Liver (tissue), 9 donors: ENCODE measurements around the gene CTSC. TPM values are rescaled to one million over a fixed set of nuclear protein-coding genes. Genes with fewer than 3 reads are reported as not detected.

ENCODE experiments used
- DNase-seq: peaks from one replicate; pipeline ENCODE4 v3.0.0-alpha.2; 2017; ENCODE audit warnings: low spot score
- H3K27ac ChIP-seq, 2 donors: one replicate each; pipeline ENCODE4 v1.7.0; 2013; ENCODE audit warnings: inconsistent platforms in 2 of 2, low read length in 2 of 2, control low read depth in 1 of 2, low read depth in 1 of 2, mild to moderate bottlenecking in 1 of 2
- H3K27me3 ChIP-seq, 4 donors: one replicate each; pipeline versions ENCODE4 v1.6.1 to v1.7.0; 2013; ENCODE audit warnings: low read length in 3 of 4, inconsistent platforms in 1 of 4, mild to moderate bottlenecking in 1 of 4, moderate library complexity in 1 of 4; ENCODE audit not compliant: control insufficient read depth in 4 of 4, insufficient read depth in 4 of 4
- H3K36me3 ChIP-seq, 4 donors: one replicate each; pipeline versions ENCODE4 v1.6.1 to v1.7.0; 2013; ENCODE audit warnings: low read length in 3 of 4, mild to moderate bottlenecking in 3 of 4, low read depth in 1 of 4, moderate library complexity in 1 of 4; ENCODE audit not compliant: control insufficient read depth in 4 of 4, insufficient read depth in 3 of 4
- H3K4me1 ChIP-seq, 4 donors: one replicate each; pipeline versions ENCODE4 v1.6.1 to v1.7.0; 2013; ENCODE audit warnings: low read length in 3 of 4, mild to moderate bottlenecking in 3 of 4, moderate library complexity in 1 of 4; ENCODE audit not compliant: control insufficient read depth in 4 of 4, insufficient read depth in 4 of 4
- H3K4me3 ChIP-seq, 3 donors: one replicate each; pipeline versions ENCODE4 v1.6.1 to v1.7.0; 2013; ENCODE audit warnings: low read length in 3 of 3, control low read depth in 1 of 3, low read depth in 1 of 3, mild to moderate bottlenecking in 1 of 3
- H3K9ac ChIP-seq, 2 donors: one replicate each; pipeline ENCODE4 v1.7.0; 2013; ENCODE audit warnings: low read length in 2 of 2, mild to moderate bottlenecking in 2 of 2, moderate library complexity in 2 of 2, control low read depth in 1 of 2, low read depth in 1 of 2
- H3K9me3 ChIP-seq, 4 donors: one replicate each; pipeline versions ENCODE4 v1.6.1 to v1.7.0; 2013; ENCODE audit warnings: low read length in 3 of 4; ENCODE audit not compliant: control insufficient read depth in 4 of 4
- EGR1 ChIP-seq, 2 donors: IDR thresholded peaks; 2 replicates each; pipeline ENCODE4 v1.6.1; 2016 to 2018; ENCODE audit warnings: antibody characterized with exemption in 2 of 2, low read depth in 2 of 2
- FOXA1 ChIP-seq: IDR thresholded peaks from 2 replicates; pipeline ENCODE4 v1.6.1; 2016; ENCODE audit warnings: antibody characterized with exemption
- FOXA2 ChIP-seq: IDR thresholded peaks from 2 replicates; pipeline ENCODE4 v1.6.1; 2016; ENCODE audit warnings: antibody characterized with exemption
- GABPA ChIP-seq, 2 donors: IDR thresholded peaks in 1 of 2; conservative IDR thresholded peaks in 1 of 2; 2 replicates each; pipeline ENCODE4 v1.6.1; 2016; ENCODE audit warnings: antibody characterized with exemption in 2 of 2, mild to moderate bottlenecking in 1 of 2, moderate library complexity in 1 of 2
- HNF4A ChIP-seq, 2 donors: conservative IDR thresholded peaks; 2 replicates each; pipeline ENCODE4 v1.6.1; 2016; ENCODE audit warnings: antibody characterized with exemption in 2 of 2, mild to moderate bottlenecking in 2 of 2
- HNF4G ChIP-seq: IDR thresholded peaks from 2 replicates; pipeline ENCODE4 v1.6.1; 2016; ENCODE audit warnings: antibody characterized with exemption
- JUND ChIP-seq, 2 donors: IDR thresholded peaks; 2 replicates each; pipeline ENCODE4 v1.6.1; 2016; ENCODE audit warnings: antibody characterized with exemption in 2 of 2
- RAD21 ChIP-seq, 2 donors: IDR thresholded peaks; 2 replicates each; pipeline ENCODE4 v1.6.1; 2016; ENCODE audit warnings: antibody characterized with exemption in 2 of 2, mild to moderate bottlenecking in 2 of 2
- RXRA ChIP-seq, 2 donors: IDR thresholded peaks; 2 replicates each; pipeline ENCODE4 v1.6.1; 2017 to 2018; ENCODE audit warnings: antibody characterized with exemption in 2 of 2, mild to moderate bottlenecking in 1 of 2
- SP1 ChIP-seq: IDR thresholded peaks from 2 replicates; pipeline ENCODE4 v1.6.1; 2018; ENCODE audit warnings: antibody characterized with exemption, mild to moderate bottlenecking
- TAF1 ChIP-seq: conservative IDR thresholded peaks from 2 replicates; pipeline ENCODE4 v1.6.1; 2016; ENCODE audit warnings: antibody characterized with exemption, mild to moderate bottlenecking
- YY1 ChIP-seq: IDR thresholded peaks from 2 replicates; pipeline ENCODE4 v1.6.1; 2016; ENCODE audit warnings: antibody characterized with exemption, mild to moderate bottlenecking
- WGBS: extraction: QIAGEN DNeasy Blood & Tissue Kit; methylation state at CpG from one replicate; pipeline ENCODE4 v1.1.7; 2013; 5-methylcytosine and 5-hydroxymethylcytosine counted together
- polyA plus RNA-seq, 2 donors: library from polyadenylated mRNA; stranded (reverse) in 1 of 2; unstranded in 1 of 2; fragments of 200-250 nt in 1 of 2; fragments of >200 nt in 1 of 2; fragmentation: Nextera tagmentation in 1 of 2; extraction: Ambion mirVana in 1 of 2; gene quantifications; one replicate each; pipeline versions ENCODE4 v1.2.1 to v1.2.3, GENCODE V29; 2013 to 2015
- total RNA-seq, 2 donors: library from RNA; depleted of rRNA; stranded (reverse); fragments of >200 nt; gene quantifications; one replicate each; pipeline ENCODE4 v1.2.3, GENCODE V29; 2014
- TF ChIP-seq, protein P1 (sequence below): IDR thresholded peaks from 2 replicates; pipeline ENCODE4 v1.6.1; 2016; ENCODE audit warnings: antibody characterized with exemption, mild to moderate bottlenecking
- TF ChIP-seq, protein P2 (sequence below): IDR thresholded peaks from 2 replicates; pipeline ENCODE4 v1.6.1; 2016; ENCODE audit warnings: antibody characterized with exemption
- TF ChIP-seq, protein P3 (sequence below): IDR thresholded peaks from 2 replicates; pipeline ENCODE4 v1.6.1; 2016; ENCODE audit warnings: antibody characterized with exemption
- TF ChIP-seq, protein P4 (sequence below): fragments of 150-350 bp; IDR thresholded peaks from 2 replicates; pipeline ENCODE4 v1.5.1; 2017; ENCODE audit warnings: improper control_type of control experiment, low read depth, low read length; ENCODE audit not compliant: missing input control
- donor health status: healthy.
- donor health status: healthy.
- donor health status: healthy.
- donor health status: healthy.
- donor health status: healthy.

Gene CTSC
- total and polyA plus RNA-seq, 4 donors, result 22.4 to 68.7 (median 31.3) TPM

DNA sequence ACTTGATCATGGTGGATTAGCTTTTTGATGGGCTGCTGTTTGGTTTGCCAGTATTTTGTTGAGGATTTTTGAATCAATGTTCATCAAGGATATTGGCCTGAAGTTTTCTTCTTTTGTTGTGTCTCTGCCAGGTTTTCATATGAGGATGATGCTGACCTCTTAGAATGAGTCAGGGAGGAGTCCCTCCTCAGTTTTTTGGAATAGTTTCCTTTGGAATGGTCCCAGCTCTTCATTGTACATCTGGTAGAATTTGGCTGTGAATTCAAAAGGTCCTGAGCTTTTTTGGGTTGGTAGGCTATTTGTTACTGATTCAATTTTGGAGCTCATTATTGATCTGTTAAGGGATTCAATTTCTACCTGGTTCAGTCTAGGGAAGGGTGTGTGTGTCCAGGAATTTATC is 78.1 kb downstream of the CTSC start:
- Histone ChIP-seq H3K4me1 (no peaks in the 10 kb centered on the region), H3K27ac (no peak overlapping the region), H3K9me3 (peaks cover 0 to 10% (median 3%) of the 10 kb centered on the region in 4 donors), H3K27me3 (no peaks in the 10 kb centered on the region), H3K4me3 (no peak overlapping the region), H3K36me3 (no peaks in the 10 kb centered on the region), H3K9ac (no peak overlapping the region)
- no peak for DNase-seq
- TF ChIP-seq, protein P1, sequence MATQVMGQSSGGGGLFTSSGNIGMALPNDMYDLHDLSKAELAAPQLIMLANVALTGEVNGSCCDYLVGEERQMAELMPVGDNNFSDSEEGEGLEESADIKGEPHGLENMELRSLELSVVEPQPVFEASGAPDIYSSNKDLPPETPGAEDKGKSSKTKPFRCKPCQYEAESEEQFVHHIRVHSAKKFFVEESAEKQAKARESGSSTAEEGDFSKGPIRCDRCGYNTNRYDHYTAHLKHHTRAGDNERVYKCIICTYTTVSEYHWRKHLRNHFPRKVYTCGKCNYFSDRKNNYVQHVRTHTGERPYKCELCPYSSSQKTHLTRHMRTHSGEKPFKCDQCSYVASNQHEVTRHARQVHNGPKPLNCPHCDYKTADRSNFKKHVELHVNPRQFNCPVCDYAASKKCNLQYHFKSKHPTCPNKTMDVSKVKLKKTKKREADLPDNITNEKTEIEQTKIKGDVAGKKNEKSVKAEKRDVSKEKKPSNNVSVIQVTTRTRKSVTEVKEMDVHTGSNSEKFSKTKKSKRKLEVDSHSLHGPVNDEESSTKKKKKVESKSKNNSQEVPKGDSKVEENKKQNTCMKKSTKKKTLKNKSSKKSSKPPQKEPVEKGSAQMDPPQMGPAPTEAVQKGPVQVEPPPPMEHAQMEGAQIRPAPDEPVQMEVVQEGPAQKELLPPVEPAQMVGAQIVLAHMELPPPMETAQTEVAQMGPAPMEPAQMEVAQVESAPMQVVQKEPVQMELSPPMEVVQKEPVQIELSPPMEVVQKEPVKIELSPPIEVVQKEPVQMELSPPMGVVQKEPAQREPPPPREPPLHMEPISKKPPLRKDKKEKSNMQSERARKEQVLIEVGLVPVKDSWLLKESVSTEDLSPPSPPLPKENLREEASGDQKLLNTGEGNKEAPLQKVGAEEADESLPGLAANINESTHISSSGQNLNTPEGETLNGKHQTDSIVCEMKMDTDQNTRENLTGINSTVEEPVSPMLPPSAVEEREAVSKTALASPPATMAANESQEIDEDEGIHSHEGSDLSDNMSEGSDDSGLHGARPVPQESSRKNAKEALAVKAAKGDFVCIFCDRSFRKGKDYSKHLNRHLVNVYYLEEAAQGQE, result no peak
- no peak for TF ChIP-seq GABPA (IDR thresholded peaks at IDR 0.05 in 1 of 2, conservative IDR thresholded peaks at IDR 0.05 in 1 of 2)
- TF ChIP-seq, protein P2, sequence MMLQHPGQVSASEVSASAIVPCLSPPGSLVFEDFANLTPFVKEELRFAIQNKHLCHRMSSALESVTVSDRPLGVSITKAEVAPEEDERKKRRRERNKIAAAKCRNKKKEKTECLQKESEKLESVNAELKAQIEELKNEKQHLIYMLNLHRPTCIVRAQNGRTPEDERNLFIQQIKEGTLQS, result no peak
- no peak for TF ChIP-seq JUND (IDR thresholded peaks at IDR 0.05)
- TF ChIP-seq SP1, result no peak
- no peak for TF ChIP-seq RAD21 (IDR thresholded peaks at IDR 0.05)
- no peak for TF ChIP-seq EGR1 (IDR thresholded peaks at IDR 0.05; ENCODE audit: low read depth in 2 of 2)
- no peak for TF ChIP-seq YY1
- no peak for TF ChIP-seq HNF4A (conservative IDR thresholded peaks at IDR 0.05)

DNA sequence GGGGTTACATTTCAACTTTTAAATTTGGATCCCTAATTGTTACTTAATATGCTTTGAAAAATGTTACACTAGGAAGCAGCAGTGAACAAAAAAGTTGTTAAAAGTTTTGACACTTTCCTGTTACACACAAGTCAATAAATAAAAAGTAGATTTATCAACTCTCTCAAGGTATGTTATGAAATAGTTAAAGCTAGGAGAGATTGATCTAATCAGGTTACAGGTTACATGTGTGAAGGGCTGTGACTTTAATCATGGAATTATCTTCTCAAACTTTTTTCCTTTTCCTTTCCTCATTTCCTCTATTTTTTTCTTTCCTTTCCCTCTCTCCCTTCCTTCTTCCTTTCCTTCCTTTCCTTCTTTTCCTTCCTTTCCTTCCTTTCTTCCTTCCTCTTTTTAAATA is 85.3 kb downstream of the CTSC start:
- TF ChIP-seq, protein P3, sequence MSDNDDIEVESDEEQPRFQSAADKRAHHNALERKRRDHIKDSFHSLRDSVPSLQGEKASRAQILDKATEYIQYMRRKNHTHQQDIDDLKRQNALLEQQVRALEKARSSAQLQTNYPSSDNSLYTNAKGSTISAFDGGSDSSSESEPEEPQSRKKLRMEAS, result no peak
- no peak for TF ChIP-seq TAF1
- no peaks in the 10 kb centered on the region for H3K27me3 ChIP-seq
- no peak overlapping the region for H3K27ac ChIP-seq
- no peak overlapping the region for H3K9ac ChIP-seq
- DNase-seq, result no peak
- H3K9me3 ChIP-seq, result peaks cover 0 to 2% (median 0%) of the 10 kb centered on the region in 4 donors
- H3K4me3 ChIP-seq, result no peak overlapping the region
- H3K4me1 ChIP-seq, result no peaks in the 10 kb centered on the region
- no peaks in the 10 kb centered on the region for H3K36me3 ChIP-seq

DNA sequence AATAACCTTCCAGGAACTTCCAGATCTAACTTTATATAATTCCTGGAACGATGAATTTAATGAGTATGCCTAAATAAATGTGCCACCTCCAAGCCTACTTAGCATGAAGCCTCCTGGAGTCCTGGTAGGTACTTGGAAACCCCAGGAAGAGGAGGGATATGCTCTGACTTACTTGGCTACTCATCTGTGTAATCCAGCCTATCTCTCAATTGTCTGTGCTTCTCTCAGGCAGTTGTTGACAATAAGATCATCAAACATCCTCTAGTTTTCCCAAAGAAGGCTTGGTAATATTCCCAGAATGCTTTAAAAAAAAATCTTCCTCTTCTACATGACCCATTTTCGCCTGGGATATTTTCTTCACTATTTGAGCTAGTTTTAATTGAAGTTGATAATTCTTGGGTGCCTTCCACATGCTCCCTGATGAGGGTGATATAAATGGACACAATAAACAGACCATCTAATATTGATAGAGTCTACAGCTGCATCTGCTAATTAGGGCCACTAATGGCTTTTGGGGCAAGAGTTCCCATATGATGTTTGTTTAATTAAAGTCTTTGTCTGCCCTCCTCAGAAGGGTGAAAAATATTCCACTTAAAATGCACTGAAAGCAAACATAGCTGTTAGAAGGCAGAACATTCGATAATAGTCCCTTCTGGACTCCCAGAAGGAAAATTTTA is 86.8 kb downstream of the CTSC start:
- Histone ChIP-seq H3K4me1 (no peaks in the 10 kb centered on the region), H3K36me3 (no peaks in the 10 kb centered on the region), H3K4me3 (no peak overlapping the region), H3K27ac (no peak overlapping the region), H3K9ac (no peak overlapping the region), H3K27me3 (no peaks in the 10 kb centered on the region), H3K9me3 (no peaks in the 10 kb centered on the region)
- 63% methylated on average over 3 of the region's 3 CpGs for WGBS
- DNase-seq, result no peak
- TF ChIP-seq FOXA2 (no peak), TAF1 (no peak), FOXA1 (no peak), HNF4G (no peak), HNF4A (conservative IDR thresholded peaks at IDR 0.05) (no peak), GABPA (IDR thresholded peaks at IDR 0.05 in 1 of 2, conservative IDR thresholded peaks at IDR 0.05 in 1 of 2) (no peak), YY1 (no peak), RXRA (IDR thresholded peaks at IDR 0.05) (peak in 1 of 2 donors; percentile 27), EGR1 (IDR thresholded peaks at IDR 0.05; ENCODE audit: low read depth in 2 of 2) (no peak)
- TF ChIP-seq, protein P1, result peak; percentile 91
- TF ChIP-seq, protein P4, sequence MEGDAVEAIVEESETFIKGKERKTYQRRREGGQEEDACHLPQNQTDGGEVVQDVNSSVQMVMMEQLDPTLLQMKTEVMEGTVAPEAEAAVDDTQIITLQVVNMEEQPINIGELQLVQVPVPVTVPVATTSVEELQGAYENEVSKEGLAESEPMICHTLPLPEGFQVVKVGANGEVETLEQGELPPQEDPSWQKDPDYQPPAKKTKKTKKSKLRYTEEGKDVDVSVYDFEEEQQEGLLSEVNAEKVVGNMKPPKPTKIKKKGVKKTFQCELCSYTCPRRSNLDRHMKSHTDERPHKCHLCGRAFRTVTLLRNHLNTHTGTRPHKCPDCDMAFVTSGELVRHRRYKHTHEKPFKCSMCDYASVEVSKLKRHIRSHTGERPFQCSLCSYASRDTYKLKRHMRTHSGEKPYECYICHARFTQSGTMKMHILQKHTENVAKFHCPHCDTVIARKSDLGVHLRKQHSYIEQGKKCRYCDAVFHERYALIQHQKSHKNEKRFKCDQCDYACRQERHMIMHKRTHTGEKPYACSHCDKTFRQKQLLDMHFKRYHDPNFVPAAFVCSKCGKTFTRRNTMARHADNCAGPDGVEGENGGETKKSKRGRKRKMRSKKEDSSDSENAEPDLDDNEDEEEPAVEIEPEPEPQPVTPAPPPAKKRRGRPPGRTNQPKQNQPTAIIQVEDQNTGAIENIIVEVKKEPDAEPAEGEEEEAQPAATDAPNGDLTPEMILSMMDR, result no peak
